ENCODE data around the gene SEH1L.
"Not testable (repeated sequence)": the region's sequence is repeated elsewhere in the genome, so short reads cannot be mapped to it uniquely, and the experiment has no call there.

Gene SEH1L

DNA sequence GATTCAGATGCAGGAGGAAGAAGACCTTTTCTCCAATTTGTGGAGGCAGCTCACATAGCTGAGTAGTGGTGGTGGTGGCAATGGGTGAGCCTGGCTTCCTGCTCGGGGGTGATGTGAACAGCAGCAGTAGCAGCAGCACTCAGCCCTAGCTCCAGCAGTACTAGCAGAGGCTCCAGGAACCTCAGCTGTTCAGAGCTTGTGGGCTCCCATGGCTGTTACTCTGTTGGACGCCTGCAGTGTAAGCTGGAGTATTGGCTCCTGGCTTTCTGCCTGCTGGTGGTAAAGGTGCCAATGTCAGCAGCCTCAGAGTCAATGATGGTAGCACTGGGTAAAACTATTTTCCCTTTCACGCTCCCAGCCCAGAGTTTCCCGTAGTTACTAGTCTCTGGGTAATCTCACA, 3.1 kb upstream of the SEH1L start:
- DNase-seq, result no peak

DNA sequence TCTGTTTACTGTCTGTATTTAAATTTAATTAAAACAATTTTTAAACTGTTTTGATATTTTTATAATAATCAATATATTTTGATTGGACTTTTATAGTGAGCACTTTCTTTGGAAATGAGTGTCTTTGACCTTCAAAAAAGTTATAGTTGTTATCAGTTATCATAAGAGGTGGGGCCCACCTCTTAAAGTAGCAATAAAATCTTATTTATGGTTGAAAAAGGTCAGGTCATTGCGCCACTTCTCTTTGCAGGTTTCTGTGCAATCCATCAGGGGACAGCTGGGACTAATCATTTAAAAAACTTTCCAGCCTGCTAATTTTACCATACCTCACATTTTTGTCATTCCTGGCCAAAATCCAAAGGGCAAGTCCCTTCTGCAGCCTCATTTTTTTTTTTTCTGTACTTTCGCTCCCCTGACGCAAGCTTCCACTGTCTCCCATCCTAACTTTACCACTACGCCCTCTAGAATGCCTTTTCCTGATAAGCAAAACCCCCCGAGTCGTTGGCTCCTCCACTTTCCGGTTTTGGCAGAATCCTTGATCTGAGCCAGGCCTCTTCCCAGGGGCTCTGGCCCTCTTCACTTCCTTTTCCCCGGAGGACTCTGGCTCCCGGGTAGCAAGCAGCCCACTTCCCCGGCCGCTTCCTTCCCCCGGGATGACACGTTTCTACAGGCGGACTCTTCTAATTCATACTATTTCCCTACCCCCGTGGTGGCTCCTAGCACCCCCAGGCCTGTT, 1.1 kb upstream of the SEH1L start:
- DNase-seq, result peak; percentile 67

DNA sequence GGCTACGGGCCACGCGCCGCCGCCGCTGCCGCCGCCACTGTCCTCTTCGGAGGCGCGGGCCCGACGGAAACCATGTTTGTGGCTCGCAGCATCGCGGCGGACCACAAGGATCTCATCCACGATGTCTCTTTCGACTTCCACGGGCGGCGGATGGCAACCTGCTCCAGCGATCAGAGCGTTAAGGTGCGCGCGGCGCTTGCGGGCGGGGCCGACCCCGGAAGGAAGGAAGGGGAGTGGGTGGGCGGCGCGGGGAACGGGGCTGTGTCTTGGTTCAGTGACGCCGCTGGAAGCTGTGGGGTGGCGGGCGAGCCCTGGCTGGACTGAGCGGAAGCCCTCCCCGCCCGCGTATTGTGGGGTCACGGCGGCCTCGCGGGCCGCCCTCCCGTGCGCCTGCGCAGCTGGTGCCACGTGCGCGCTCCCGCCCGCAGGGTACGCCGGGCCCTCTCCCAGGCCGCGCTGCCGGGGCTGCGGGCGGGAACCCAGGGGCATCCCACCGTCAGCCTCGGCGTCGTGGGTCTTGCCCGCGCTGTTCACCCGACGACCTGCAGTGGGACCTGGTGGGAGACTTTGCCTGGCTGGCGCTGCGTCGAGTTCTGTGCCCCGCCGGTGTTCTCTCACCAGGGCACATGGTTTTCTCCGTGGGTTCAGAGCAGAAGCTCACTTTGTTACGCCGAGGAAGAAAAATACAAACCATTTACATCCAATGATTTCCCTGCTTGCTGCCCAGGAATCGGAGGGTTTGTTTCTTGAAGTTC, 416 bp downstream of the SEH1L start:
- DNase-seq, result peak; percentile 87

DNA sequence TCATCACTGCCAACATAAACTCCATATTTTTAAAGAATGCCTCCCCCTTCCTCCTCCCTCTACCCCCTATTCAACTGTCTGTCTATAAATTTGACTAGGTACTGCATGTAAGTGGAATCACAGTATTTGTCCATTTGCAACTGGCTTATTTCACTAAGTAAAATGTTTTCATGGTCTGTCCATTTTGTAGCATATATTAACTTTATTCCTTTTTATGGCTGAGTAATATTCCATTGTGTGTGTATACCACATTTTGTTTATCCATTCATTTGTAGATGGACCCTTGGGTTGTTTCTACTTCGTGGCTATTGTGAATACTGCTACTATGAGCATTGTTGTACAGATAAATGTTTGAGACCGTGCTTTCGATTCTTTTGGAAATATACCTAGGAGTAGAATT, 10.7 kb downstream of the SEH1L start:
- DNase-seq, result no peak

DNA sequence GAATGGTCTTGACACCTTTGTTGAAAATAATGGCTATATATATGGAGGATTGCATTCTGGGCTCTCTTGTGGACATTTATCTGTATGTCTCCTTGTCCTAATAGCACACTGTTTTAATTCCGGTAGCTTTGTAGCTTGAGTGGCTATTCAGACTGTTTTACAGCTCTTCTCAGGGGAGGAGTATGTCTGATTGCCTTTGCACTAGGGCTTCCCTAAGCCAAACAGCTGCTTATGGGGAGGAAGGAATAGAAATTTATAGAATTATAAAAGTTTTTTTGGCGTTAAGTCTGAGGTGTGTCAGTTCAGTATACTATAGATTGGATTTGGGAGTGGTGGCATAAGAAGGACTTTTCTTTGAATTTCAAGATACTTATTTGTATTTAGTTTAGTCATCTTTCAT, 12.6 kb downstream of the SEH1L start:
- no peak for DNase-seq

DNA sequence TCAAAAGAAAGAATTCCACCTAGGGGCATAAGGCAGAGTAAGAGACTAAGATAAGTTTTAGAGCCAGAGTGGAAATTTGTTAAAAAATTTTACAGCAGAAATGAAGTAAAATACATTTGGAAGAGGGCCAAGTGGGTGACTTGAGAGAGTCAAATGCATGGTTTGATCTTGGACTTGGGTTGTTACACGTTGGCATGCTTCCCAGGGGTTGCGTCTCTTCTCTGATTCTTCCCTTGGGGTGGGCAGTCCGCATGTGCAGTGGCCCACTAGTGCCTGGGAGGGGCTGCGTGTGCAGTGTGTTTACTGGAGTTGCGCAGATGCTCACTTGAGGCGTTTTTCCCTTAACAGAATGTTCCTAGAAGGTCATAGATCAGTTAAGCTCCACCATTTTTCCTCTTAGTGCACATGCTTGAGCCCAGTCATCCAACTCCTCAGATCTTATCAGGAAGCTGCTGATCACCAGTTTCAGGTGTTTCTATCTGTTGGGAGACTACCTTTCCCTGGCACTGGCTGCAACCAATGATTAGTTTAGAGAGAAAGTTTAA, 13.1 kb downstream of the SEH1L start:
- no peak for DNase-seq

DNA sequence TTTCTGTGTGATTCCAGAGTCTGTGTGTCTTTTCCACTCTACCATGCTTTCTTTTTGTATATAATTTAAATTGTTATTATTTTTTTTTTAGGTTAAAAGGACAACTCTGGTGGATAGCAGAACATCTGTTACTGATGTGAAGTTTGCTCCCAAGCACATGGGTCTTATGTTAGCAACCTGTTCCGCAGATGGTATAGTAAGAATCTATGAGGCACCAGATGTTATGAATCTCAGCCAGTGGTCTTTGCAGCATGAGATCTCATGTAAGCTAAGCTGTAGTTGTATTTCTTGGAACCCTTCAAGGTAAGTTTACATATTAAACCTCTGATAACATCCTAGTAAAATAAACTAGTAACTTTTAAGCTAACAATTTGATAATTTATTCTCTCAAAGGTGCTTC, 15.3 kb downstream of the SEH1L start:
- peak; percentile 41 for DNase-seq

DNA sequence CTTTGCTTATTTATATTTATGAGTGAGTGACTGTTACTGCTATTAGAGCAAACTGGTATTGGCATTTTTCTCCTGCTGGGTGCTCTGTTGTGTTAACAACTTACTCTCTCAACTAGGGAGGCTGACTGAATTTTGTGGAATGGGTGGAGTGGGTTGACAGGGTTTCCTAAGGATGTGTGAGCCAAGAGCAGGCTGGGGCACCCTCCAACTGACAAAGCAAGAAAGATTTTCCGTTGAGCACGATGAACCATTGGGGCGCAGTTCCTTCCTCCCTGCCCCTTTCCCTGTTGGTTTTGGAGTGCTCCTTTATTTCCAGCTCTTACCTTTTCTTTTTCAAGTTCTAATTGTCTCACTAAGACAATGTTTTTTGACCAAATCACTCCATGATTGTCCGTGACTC, 20.3 kb downstream of the SEH1L start:
- DNase-seq, result no peak

DNA sequence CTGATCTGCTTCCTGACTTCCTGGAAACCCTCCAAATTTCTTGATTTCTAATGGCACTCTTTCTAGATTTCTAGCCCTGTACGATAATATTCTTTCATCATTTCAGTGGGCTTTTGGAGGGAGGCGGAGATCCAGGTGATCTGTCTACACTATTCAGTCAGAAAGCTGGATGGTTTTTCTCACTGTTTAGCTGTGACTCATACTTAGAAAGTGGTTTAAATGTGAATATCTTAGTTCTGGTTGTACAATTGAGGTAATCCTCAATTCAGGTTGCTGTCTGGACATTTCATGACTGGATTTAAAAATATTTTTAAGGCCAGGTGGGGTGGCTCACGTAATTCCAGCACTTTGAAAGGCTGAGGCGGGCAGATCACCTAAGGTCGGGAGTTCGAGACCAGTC, 20.8 kb downstream of the SEH1L start:
- no peak for DNase-seq

DNA sequence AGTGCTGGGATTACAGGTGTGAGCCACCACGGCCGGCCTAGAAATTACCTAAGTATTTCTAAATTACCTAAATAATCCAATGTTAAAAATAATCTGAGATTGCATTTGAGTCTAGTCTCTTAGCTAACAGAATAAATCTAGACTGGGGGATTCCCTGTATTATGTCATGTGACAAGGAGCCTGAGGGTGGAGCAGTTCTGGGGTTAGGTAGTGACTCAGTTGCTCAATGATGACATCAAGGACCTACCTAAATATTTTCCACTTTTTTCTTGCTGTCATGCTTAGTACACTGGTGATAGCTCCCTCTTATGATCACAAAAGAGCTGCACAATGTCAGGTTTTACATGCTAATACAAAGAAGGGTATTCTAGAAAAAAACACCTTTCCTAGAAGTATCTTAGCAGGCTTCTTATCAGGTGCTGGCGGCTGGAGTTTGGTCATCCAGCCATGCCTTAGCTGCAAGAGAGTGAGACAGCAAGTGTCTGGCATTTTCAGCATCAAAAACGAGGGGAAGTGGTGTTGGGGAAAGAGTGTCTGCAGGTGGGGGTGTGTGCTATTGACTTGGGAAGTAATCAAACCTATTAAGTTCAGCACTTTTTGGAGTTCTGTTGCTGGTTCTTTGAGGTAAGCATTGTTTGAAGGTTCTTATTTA, 25.9 kb downstream of the SEH1L start:
- DNase-seq, result no peak

DNA sequence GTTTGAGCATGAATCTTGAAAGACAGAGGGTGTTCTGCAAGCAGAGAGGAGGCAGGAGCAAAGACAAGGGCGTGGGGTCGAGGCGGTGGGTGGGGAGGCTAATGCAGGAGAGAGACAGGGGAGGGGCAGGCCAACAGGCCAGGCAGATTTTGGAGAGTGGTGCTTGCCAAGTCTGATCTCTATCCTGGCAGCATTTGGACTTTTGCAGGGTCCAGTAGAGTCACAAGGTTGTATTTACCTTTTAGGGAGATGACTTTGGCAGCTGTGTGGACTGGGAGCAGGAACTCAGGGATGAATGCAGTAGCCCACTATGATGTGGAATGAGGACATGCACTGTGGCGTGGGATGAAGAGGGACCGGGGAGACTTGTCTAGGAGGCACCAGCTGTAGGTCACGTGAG, 27.7 kb downstream of the SEH1L start:
- DNase-seq, result no peak

DNA sequence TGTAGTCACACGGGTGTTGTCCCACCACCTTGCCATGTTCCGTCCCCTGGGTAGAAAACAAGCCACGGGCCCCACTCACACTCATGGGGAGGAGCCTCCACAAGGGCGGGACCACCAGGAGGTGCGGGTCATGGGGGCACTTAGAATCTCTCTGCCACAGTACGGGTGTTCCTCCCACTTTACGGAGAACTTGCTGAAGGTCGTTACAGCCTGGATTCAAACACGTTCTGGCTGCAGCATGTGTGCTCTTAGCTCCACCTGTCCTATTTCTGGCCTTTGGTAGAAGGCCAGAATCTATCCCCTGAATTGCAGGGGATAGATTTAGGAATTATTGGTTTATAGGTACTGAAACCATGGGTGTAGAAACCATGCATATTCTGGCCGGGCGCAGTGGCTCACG, 28.5 kb downstream of the SEH1L start:
- no peak for DNase-seq

DNA sequence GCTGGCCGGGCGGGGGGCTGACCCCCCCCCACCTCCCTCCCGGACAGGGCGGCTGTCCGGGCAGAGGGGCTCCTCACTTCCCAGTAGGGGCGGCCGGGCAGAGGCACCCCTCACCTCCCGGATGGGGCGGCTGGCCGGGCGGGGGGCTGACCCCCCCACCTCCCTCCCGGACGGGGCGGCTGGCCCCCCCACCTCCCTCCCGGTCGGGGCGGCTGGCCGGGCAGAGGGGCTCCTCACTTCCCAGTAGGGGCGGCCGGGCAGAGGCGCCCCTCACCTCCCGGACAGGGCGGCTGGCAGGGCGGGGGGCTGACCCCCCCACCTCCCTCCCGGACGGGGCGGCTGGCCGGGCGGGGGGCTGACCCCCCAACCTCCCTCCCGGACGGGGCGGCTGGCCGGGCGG, 32.3 kb downstream of the SEH1L start:
- DNase-seq, result not testable (repeated sequence)

DNA sequence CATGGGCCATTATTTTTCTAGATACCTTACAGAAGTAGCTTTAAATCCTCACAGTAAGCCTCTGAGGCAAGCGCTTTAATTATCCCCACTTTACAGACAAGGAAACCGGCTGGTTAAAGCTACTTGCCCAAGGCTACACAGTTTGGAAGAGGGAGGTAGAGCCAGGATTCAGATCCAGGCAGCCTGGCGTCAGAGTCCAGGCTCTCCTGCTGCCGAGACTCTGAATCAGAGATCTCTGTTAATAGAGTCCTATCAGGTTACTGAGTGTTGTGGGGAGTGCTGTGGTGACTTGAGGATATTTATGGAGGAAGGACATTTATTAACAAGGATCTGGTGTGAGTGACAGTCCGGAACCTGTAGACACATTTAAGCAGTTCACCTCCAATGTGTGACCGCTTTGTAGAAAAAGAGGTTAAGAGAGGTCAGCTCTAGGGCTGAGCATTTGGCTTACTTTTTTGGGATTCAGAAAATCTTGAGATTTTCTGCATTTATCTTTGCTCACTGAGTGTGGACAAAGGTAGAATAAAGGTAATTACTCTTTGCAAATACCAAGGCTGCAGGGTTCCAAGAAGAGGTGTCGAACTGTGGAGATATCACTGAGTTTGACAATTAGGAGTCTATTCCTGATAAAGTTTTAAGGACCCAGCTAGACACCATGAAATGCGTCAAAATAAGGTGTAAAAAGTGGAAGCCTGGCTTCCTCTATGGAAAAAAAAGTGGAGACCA, 41.7 kb downstream of the SEH1L start:
- no peak for DNase-seq

DNA sequence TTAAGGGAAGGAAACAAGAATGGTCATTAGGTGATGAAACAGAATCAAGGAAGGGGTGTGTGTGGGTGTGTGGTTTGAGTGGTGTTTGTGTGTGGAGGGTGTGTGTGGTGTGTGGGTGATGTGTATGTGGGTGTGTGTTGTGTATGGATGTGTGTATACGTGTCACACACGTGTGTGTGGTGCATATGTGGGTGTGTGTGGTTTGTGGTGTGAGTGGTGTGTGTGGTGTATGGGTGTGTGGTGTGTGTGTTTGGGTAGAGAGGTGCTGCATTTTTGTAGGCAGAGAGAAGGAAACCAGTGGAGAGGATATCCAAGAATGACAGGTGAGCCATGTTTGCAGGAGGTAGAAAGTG, 42.3 kb downstream of the SEH1L start:
- DNase-seq, result no peak

DNA sequence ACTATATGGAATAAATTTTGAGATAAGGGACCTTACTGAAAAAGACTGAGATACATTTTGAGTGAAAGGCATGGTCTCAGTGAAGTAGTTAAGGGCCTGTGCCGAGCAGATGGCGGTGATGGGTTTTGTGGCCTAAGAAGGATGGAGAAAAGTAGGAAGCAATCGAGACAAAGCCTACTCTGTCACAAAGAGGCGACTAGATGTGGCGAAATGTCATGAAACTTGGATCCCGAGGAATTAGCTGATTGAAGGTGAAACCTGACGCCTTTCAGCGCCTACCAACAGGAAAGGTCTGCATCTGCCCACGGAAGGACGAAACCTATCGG, 42.8 kb downstream of the SEH1L start:
- DNase-seq, result peak; percentile 69

DNA sequence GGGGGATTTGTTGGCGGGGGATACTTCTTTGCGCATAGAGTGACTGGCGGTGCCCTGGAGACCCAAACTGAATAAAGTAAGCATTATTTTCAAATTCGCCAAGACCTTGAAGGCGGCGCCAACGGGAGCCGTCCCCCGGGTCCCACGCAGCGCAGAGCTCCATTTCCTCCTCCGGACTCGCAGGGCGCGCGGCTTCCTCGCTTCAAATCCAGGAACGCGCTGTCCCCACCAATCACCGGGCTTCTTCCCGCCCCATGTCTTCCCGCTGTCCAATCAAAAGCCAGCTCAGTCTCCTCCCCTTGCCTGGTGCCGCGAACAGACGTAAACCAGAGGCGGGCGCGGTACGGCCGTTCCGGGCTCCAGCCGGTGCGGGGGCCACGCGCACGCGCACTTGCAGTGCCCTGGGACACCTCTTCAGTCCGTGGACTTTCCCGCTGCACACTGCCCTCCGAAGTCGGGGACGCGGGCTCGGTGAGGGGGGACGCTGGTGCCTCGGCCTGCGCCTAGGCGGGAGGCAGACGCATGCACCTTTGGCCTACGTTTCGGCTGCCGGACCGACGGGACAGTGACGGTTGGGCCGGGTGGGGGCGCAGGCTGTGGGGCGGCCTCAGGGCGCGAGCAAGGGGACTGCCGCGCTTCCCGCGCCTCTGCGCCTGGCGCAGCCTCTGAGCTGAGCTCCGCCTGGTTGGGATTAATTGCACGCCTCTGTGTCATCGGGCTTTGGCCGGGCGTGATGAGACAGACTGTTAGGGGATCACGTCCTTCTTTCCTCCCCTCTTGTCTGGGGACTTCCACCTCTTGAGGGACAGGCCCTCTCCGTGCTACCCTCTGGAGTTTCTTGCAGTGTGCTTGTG, 43.4 kb downstream of the SEH1L start, which contains the start of gene CEP192:
CEP192 (plus strand) TSS at position 396 of the 854 bp plus-strand sequence. CDS start 8,063 bp downstream, outside the sequence.
- peak; percentile 97 for DNase-seq

DNA sequence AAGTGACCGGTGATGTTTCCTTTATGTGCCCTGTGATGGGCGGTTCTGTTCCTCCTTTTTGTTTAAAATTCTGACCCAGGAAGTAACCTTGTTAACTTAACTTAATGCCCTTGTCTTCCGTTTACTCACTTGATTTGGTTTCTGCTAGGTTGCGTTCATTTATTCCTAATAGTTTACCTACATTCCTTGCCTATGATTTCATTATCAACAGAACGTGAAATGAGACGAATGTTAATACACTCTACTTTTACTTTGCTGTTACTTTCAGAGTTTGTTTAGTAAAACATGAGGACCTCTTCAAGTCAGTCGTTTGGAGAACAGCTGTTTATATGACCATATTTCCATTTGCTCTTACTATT, 44.0 kb downstream of the SEH1L start:
- DNase-seq, result no peak

DNA sequence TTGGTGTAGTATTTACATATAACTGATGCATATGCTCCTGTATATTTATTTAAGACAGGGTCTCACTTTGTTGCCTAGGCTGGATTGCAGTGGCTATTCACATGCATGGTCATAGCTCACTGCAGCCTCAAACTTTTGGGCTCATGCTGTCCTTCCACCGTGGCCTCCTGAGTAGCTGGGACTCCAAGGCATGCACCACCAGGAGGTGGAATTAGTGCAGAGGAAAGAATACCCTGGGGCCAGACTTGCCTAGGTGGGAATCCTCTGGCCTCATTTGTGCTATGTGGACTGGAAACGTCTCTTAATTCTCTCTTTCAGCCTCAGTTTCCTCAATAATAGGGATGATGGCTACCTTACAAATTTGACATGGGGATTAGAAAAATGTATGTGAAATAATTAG, 45.6 kb downstream of the SEH1L start:
- DNase-seq, result no peak

DNA sequence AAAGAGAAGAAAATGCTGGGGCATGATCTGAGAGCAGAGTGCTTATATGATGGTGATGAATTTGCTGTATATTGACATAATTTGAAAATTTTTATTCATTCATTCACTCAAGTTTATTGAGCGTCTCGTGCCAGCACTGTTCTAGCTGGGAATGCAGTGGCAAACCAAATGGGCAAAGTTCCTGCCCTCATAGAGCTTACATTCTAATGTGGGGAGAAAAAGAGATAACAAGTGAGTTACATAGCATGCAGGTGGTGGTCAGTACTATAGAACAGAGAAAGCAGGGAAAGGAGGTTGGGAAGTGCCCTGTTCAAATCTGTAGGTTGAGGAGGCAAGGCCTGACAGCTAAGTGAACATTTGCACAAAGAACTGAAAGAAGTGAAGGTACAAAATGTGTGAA, 47.6 kb downstream of the SEH1L start:
- DNase-seq, result no peak

DNA sequence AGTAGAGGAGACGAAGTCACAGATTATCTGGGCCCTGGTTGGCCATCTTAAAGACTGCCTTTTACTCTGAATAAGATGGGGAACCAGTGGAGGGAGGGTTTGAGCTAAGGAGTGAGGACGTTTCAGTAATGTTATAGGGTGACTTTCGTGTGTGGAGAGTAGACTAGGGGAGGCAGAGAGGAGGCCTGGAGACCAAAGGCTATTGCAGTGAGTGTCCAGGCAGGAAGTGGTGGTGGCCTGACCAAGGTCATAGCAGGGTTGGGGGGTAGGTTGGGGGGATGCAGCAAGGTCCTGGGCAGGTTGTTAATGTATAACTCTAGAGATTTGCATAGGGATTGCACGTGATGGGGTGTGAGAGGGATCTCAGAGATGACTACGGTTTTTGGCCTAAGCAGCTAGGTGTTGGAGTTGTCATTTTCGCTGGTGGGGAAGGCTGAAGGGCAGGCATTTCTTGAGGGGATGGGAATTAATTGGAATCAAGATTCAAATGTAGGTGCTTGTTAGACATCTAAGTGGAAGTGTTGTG, 48.2 kb downstream of the SEH1L start:
- no peak for DNase-seq

DNA sequence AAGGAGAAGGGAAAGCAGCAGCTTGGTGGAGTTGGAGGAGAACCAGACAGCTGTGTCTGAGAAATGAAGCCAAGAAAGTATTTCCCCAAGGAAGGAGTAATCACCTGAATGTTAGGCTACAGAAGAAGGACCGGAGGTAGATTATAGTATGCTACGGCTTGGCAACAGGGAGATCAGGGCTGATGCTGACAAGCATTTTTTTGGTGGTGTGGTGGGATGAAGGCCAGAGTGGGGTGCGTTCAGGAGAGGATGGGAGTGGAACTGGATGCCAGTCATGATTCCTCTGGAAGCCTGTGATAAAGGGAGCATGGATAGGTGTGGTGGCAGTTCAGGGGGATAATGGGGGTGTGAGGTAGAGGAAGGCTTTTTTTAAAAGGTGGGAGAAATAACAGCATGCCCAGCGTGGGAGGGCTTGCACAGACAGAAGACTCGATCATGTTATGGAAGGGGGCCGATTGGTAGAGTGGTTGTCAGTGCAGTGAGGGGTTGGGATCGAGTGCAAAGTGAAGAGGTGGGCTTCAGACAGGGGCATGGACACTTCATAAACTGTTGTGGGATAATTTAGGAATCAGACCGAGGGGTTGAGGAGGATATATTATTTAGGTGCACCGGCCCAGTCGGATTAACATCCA, 49.0 kb downstream of the SEH1L start:
- no peak for DNase-seq
